NCI-H345 (cell line): ENCODE results near the gene SPAAR.
A peak's percentile ranks its signal among the peaks of the same experiment; 100 is the strongest.
"Not testable (repeated sequence)": the region's sequence is repeated elsewhere in the genome, so short reads cannot be mapped to it uniquely, and the experiment has no call there.

Experiments used
- DNase-seq: peaks from one replicate; lab custom pipeline; 2025; lab: John Stamatoyannopoulos, UW

The SPAAR gene

GRCh38 chr9:35923598-35923926 lies 14.3 kb downstream of the SPAAR start:
- DNase-seq: no peak

DNA sequence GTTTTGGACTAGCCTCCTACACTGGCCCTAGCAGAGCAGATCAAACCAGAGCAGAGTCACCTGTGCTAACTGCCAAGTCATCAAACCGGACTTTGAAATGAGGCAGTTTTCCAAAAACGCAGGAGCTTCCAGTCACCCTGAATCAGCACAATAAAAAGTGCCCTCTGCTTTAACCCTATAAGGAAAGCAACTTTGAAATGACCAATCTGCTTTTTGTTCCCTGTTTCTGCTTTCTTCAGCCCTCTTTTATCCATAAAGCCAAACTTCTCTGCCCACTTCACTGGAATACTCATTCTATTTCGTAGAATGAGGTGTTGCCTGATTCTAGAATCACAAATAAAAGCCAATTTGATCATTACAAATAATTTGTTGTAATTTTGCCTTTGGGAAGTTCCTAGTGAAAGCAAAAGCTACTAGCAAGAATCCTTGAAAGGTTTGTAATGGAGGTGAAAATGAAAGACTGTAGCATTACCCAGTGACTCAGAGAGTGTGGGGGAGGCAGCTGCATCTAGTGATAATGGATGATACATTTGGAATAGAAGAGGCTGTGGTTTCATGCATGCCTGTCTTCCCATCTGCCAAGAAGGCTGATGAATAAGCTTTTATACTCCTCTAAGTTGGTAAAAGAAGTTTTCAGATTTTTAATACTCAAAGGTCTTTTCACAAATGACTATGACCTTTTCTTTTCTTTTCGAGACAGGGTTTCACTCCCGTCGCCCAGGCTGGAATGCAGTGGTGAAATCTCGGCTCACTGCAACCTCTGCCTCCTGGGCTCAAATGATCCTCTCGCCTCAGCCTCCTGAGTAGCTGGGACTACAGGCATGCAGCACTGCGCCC lies 14.9 kb downstream of the SPAAR start:
- no peak for DNase-seq

- no peak for DNase-seq
Measured at GRCh38 chr9:35928591-35929452, 19.5 kb downstream of the SPAAR start.

GRCh38 chr9:35929453-35929718 lies 20.1 kb downstream of the SPAAR start:
- no peak for DNase-seq

DNA sequence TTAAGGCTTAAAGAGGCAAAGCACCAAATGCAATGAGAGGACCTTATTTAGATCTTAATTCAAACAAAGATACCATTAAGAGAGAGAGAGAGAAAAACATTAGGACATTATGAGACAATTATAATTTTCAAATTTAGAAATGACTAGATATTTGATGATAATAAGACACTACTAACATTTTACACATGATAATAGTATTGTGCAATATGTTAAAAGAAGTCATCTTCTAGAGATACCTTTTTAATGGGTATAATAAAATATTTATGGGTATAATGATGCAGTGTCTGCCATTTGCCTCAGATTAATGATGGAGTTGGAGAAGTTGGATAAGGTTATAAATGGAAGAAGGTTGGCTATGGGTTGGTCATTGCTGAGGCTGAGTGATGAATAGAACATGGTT lies 21.2 kb downstream of the SPAAR start:
- DNase-seq: no peak

DNA sequence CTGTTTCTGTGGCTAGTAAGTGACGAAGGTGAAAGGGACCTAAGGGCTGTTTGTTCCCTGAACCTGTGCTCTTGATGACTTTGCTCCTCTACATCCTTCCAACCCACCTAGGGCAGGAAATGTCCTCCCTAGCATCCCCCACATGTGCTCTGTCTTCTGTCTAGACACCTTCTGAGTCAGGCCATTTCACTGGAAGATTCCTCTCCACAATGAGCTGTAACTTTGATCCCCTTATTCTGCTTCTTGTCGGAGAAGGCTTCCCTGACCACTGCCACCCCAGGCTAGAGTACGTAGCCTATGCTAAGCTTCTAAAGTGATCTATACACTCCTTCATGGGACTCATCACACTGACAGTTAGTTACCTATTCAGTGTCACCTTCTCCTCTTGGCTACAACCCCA lies 21.7 kb downstream of the SPAAR start:
- no peak for DNase-seq

DNA sequence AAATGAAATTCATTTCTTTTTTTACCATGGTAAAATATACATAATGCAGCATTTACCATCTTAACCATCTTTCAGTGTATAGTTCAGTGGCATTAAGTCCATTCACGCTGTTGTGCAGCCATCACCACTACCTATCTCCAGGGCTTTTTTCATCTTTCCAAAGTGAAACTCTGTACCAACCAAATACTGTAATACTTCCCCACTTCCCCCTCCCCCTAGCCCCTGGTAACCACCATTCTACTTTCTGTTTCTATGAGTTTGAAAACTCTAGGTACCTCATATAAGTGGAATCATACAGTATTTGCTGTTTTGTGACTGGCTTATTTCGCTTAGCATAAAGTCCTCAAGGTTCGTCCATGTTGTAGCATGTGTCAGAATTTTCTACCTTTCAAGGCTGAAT lies 23.4 kb downstream of the SPAAR start:
- no peak for DNase-seq

DNA sequence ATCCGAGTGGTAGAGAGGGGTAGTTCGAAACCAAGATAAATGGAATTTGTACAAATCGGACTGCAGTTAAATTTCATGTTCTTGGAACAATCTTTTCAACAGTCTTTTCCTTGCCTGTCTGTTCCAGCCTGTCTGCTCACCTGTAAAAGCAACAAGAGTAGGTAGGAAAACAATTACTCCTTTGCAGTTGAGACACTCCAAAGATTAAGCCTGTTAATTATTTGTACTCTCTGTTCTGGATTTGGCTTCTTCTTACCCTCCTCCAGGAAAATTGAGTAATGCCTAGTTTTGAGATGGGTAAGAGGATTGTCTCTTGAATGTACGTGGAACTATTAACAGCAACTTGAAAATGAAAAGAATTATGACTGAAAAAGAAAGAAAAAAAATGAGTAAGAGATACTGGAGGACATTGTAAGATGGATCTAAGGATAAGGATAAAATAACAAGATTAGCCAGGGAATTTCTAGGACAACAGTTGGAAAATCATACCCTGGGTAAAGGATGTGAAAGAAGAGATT lies 24.3 kb downstream of the SPAAR start:
- no peak for DNase-seq

DNA sequence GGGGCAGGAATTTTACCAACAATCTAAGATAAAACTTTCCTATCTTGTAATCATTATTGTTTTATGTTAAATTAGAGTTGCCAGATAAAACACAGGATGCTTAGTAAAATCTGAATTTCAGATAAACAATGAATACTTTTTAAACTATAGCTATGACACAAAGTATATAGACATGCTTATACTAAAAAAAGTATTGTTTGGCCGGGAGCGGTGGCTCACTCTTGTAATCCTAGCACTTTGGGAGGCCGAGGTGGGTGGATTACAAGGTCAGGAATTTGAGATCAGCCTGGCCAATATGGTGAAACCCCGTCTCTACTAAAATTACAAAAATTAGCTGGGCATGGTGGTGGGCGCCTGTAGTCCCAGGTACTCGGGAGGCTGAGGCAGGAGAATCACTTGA lies 24.8 kb downstream of the SPAAR start:
- DNase-seq: not testable (repeated sequence)

- no peak for DNase-seq
Measured at GRCh38 chr9:35935261-35935660, 26.0 kb downstream of the SPAAR start.

DNA sequence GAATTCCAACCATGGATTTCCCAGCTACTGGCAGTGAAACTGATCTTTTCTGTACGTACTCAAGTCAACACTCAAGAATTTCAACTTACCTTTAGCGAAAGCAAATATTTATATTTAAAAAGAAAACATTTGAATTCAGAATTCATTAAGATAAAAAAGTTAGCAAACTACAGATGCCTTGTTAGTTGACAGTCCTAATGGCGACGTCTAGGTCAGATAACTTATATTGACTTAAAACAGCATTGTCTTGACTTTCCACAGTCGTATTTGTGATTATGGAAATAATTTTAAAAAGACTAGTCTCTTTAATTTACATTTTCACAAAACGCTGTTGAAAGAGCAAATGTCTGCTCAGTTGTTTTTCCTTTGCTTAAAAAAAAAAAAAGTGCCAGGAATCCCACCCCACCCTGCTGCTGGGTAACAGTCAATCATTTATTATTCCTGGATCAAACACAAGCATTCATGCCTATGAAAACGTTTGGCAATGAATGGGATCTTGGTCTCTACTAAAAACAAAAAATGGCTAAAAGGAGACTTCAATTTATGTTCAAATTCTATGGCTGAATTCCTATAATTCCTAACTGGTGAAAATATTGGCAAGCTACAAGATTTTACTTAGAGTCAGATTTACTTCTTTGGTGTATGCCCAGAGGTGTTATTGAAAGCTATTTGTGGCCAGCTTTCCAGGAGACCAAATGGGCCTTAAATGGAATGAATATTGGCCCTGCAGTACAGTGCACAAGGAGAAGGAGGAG lies 26.6 kb downstream of the SPAAR start:
- DNase-seq: no peak

DNA sequence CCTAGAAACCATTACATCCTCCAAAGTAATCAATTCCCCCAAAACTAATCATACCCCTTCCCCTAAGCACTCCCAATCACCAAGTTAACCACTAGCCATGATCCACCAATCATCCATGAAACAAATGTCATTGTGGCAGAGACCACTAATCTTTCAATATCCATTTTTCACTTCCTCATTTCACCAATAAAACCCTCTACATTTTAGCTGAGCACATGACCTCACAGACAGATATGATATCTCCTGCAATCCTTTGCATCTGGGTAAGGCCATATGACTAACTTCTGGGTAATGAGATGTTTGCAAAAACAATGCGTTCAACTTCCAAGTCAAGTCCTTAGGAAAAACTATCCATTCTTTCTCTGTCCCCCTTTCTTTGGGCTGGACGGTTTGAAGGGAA lies 27.9 kb downstream of the SPAAR start:
- no peak for DNase-seq

DNA sequence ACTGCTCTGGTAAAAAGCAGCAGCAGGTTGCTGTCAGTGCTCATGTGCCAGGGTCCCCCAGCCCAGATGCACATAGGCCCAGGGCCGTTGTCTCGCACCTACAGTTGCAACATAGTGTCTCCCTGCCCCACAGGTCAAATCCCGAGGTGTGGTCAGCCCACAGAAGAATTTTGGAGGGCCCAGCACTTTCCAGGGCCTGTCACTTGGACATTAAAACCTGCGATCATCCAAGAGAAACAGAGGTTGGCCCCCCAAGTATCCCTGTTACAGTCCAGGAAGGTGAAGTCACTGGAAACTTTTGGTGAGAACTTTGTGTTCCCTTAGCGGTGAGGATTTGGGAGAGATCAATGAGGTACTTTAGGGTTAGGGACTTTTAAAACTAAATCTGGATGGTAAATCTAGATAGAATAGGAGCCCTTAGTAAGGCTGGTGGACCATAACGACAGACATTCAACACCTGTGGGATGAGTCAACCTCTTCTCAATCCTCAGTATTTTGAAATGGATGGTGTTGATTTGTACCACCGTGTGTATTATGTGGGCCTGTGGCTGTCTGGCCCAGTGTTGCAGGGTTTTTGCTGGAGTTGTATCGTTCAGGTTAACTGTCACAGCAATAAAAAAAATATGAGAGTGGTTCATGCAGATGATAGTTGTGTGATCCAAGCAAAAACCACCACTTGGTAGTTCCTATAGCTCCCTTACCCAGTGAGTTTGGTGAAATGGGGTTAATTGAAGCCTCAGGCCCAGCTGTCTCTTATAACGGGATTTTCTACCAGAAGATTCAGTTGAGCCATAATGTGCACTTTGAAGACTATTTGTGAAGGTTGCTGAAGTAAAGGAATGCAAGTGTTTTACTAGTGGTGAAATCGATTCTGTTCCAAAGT lies 29.4 kb downstream of the SPAAR start:
- no peak for DNase-seq

GRCh38 chr9:35939679-35940250 lies 30.5 kb downstream of the SPAAR start:
- DNase-seq: no peak

DNA sequence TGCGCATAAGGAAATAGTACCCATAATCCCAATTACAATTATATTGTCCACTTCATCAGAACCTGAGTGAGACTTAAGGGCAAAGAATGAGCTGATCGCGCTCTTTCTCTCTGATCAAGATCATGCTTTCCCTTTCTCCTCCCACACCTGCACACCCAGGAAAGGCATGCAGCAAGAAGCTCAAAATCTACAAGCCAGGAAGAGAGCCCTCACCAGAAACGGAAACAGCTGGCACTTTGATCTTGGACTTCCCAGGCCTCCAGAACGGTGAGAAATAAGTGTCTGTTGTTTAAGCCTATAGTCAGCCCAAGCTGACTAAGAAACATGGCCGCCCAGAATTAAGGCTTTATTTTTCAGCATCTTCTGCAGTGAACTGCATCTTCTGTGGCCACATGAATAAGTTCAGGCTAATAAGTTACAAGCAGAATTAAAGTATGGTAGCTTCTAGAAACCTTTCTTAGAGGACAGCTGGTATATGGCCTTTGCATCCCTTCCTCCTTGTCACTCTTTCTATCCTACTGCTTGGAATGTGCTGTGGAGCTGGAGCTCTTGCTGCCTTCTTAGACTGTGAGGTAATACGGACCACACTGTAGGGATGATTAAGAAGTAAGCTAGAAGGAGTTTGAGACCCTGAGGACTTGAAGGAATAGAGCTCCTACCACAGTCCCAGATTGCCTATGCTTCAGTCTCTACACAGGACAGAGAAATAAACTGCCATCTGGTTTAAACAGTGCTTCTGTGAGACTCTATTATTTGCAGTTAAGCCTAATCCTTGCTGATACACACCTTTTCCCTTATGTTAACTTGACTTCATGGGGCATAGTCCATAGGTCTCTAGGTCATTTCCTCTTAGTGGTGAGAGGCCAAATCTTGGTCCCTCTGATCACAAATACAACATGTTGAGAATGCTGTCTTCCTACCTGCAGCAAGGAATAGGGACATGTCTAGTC lies 31.4 kb downstream of the SPAAR start:
- no peak for DNase-seq

DNA sequence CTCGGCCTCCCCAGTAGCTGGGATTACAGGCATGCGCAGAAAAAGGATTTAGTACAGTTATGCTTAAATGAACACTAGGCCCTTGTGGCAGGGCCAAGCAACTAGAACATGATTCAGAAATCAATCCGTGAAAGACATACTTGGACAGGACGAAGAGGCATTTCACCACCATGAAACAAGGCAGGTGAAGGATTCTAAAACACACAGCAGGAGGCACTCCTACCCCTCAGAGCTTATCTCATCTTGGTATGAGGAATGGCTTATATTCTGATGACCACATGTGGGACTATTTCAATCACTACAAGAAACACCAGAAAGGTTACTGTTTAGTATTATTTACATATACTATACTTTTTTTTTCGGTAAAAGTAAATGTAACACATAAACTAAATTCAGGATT lies 33.0 kb downstream of the SPAAR start:
- no peak for DNase-seq

GRCh38 chr9:35944173-35944572 lies 34.9 kb downstream of the SPAAR start:
- DNase-seq: no peak

- DNase-seq: no peak
Measured at GRCh38 chr9:35944841-35945240, 35.6 kb downstream of the SPAAR start.

GRCh38 chr9:35945341-35946018 lies 36.2 kb downstream of the SPAAR start:
- DNase-seq: peak; percentile 48

DNA sequence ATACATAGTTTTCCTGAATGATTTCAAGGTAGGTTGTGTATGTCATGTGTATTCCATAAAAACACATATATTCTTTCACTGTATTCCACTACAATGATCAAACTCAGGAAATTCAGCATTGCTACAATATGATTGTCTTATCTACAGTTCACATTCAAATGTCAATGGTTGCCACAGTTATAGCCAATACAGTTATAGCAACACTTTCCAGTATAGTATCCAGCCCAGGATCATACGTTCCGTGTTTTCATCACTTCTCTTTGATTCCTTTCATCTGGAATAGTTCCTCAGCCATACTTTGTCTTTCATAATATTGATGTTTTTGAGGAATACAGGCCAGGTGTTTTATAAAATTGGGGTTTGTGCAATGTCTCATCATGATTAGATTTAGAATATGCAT lies 39.2 kb downstream of the SPAAR start:
- DNase-seq: no peak
